KMS-11 (cell line): ENCODE measurements around the gene KCNJ10.
A peak's percentile ranks its signal among the peaks of the same experiment; 100 is the strongest.

Experiments
- H2AFZ ChIP-seq: fragments of 200-600 bp; sonication (generic); 2 replicates; pipeline ENCODE4 v1.6.1; 2016; ENCODE audit warnings: antibody characterized with exemption, mixed run types, low read depth
- H3K27ac ChIP-seq: fragments of 200-600 bp; sonication (generic); 2 replicates; pipeline ENCODE4 v1.6.1; 2016; ENCODE audit warnings: mild to moderate bottlenecking, mixed run types
- H3K27me3 ChIP-seq: fragments of 200-600 bp; sonication (generic); 2 replicates; pipeline ENCODE4 v1.6.1; 2017; ENCODE audit warnings: mild to moderate bottlenecking, low read depth, mixed run types, moderate library complexity; ENCODE audit not compliant: insufficient read depth
- H3K36me3 ChIP-seq: fragments of 200-600 bp; sonication (generic); 2 replicates; pipeline ENCODE4 v1.6.1; 2017; ENCODE audit warnings: mild to moderate bottlenecking, mixed run types; ENCODE audit not compliant: insufficient read depth
- H3K4me1 ChIP-seq: fragments of 200-600 bp; sonication (generic); 2 replicates; pipeline ENCODE4 v1.6.1; 2016; ENCODE audit warnings: mild to moderate bottlenecking, low read depth, mixed run types; ENCODE audit not compliant: poor library complexity, severe bottlenecking
- H3K4me2 ChIP-seq: fragments of 200-600 bp; sonication (generic); 2 replicates; pipeline ENCODE4 v1.7.0; 2016; ENCODE audit warnings: mild to moderate bottlenecking, mixed run types
- H3K4me3 ChIP-seq: fragments of 200-600 bp; sonication (generic); IDR thresholded peaks from 2 replicates; pipeline ENCODE4 v1.6.1; 2017; ENCODE audit warnings: low read depth, low read length, mixed read lengths; ENCODE audit not compliant: insufficient read depth
- H3K79me2 ChIP-seq: fragments of 200-600 bp; sonication (generic); 2 replicates; pipeline ENCODE4 v1.6.1; 2016; ENCODE audit warnings: low read depth, mixed run types; ENCODE audit not compliant: insufficient read depth
- H3K9ac ChIP-seq: fragments of 200-600 bp; sonication (generic); 2 replicates; pipeline ENCODE4 v1.6.1; 2016; ENCODE audit warnings: mild to moderate bottlenecking, mixed run types
- H4K20me1 ChIP-seq: fragments of 200-600 bp; sonication (generic); 2 replicates; pipeline ENCODE4 v1.6.1; 2016; ENCODE audit warnings: mild to moderate bottlenecking, mixed run types; ENCODE audit not compliant: insufficient read depth
- TF ChIP-seq, protein P1 (sequence below): fragments of 200-600 bp; sonication (generic); conservative IDR thresholded peaks from 2 replicates; pipeline ENCODE4 v1.6.1; 2017; ENCODE audit warnings: low read depth, mild to moderate bottlenecking, antibody characterized with exemption, low read length, moderate library complexity, mixed read lengths

The KCNJ10 gene

DNA sequence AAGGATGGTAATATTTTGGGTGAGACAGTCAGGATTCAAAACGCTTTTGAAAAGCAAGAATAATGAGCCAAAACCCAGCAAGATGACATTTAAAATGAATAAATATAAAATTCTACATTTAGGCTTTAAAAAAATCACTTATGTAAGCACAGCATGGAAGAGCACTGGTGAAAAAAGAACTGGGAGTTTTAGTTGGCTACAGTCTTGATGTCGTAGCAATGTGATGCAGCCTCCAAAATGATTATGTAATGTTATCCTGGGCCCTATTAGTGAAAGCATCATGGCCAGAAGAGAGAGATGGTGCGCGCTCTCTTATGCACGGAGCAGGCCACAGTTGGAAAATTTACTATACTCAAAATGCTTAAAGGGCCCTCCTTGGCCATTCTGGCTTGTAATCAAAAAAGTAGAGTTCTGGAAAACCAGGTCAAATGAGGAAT is 16.5 kb upstream of the KCNJ10 start:
- H3K27ac ChIP-seq = no peak overlapping the region
- H3K4me3 ChIP-seq = no peak overlapping the region
- H3K36me3 ChIP-seq = no peaks in the 10 kb centered on the region
- H3K79me2 ChIP-seq = no peaks in the 10 kb centered on the region
- H4K20me1 ChIP-seq = no peaks in the 10 kb centered on the region
- no peak overlapping the region for H3K4me2 ChIP-seq
- no peak overlapping the region for H3K9ac ChIP-seq
- H3K27me3 ChIP-seq = peaks cover 21% of the 10 kb centered on the region; the same call in 1 of the 2 replicates
- H3K4me1 ChIP-seq = no peaks in the 10 kb centered on the region
- H2AFZ ChIP-seq = no peak overlapping the region
- TF ChIP-seq, protein P1, sequence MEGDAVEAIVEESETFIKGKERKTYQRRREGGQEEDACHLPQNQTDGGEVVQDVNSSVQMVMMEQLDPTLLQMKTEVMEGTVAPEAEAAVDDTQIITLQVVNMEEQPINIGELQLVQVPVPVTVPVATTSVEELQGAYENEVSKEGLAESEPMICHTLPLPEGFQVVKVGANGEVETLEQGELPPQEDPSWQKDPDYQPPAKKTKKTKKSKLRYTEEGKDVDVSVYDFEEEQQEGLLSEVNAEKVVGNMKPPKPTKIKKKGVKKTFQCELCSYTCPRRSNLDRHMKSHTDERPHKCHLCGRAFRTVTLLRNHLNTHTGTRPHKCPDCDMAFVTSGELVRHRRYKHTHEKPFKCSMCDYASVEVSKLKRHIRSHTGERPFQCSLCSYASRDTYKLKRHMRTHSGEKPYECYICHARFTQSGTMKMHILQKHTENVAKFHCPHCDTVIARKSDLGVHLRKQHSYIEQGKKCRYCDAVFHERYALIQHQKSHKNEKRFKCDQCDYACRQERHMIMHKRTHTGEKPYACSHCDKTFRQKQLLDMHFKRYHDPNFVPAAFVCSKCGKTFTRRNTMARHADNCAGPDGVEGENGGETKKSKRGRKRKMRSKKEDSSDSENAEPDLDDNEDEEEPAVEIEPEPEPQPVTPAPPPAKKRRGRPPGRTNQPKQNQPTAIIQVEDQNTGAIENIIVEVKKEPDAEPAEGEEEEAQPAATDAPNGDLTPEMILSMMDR = no peak

DNA sequence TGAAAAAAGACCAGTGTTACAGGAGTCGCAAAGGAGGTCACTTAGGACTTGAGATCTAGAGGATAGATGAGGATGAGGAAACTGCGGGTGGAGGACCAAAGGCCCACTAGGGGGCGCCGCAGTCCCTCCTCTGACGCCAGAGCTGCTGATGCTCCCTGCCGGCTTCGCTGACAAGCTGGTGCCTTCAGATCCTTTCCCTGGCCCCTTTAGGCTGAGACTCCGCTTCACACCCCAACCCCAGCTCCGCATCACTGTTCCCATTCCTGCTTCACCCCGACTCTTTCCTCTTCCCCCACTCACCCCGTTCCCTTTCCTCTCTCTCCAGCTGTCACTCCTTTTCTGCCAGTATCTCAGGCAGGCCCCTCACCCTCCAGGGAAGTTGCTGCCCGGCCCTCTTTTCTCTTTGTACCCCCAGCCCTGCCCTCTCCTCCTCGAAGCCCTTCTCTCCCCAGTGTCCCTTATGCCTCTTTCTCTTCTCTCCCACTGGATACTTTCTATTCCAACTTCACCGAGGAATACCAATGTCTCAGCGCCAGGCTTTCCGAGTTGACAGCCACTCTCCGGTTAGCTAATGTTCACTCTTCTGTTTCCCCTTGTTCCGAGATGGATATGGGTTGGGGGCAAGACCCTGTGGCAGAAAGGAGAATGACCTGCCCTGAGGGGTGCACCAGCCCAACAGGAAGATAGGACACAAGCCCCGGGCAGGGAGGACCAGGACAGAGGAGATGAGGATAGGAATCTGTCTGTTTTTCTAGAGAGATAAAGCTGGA is 15.9 kb upstream of the KCNJ10 start:
- no peaks in the 10 kb centered on the region for H3K79me2 ChIP-seq
- no peak overlapping the region for H3K4me3 ChIP-seq
- no peak overlapping the region for H3K27ac ChIP-seq
- H3K9ac ChIP-seq = no peak overlapping the region
- peaks cover 5% of the 10 kb centered on the region for H3K4me1 ChIP-seq
- H2AFZ ChIP-seq = no peak overlapping the region
- no peaks in the 10 kb centered on the region for H3K36me3 ChIP-seq
- H3K4me2 ChIP-seq = no peak overlapping the region
- no peaks in the 10 kb centered on the region for H4K20me1 ChIP-seq
- peaks cover 26% of the 10 kb centered on the region; the same call in 1 of the 2 replicates for H3K27me3 ChIP-seq
- TF ChIP-seq, protein P1 = peak; percentile 99

DNA sequence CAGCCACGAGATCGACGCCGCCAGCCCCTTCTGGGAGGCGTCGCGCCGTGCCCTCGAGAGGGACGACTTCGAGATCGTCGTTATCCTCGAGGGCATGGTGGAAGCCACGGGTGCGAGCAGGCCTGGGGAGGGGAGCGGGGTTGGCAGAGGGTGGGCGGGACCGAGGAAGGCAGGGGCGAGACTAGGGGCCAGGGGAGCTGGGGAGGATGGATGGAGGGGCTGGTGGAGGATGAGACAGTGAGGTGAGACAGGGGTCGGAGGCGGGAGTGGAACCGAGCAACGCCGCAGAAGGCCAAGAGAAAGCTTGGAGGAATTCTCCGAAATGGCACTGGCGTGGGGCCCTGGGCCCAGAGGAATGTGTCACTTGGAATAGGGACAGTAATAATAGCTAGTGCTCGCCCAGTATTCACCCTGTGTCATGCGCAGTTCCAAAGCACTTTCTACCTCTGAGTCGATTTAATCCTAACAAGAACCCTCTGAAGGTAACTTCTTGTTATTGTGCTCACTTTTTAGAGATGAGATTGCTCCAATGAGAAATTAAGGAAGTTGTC is 14.9 kb upstream of the KCNJ10 start:
- TF ChIP-seq, protein P1 = no peak
- Histone ChIP-seq H2AFZ (no peak overlapping the region), H3K36me3 (no peaks in the 10 kb centered on the region), H3K4me3 (peak overlapping the region; percentile 24), H3K27me3 (peaks cover 36% of the 10 kb centered on the region; the same call in 1 of the 2 replicates), H4K20me1 (no peaks in the 10 kb centered on the region), H3K27ac (no peak overlapping the region), H3K9ac (no peak overlapping the region), H3K4me2 (no peak overlapping the region), H3K79me2 (no peaks in the 10 kb centered on the region), H3K4me1 (peaks cover 16% of the 10 kb centered on the region)

DNA sequence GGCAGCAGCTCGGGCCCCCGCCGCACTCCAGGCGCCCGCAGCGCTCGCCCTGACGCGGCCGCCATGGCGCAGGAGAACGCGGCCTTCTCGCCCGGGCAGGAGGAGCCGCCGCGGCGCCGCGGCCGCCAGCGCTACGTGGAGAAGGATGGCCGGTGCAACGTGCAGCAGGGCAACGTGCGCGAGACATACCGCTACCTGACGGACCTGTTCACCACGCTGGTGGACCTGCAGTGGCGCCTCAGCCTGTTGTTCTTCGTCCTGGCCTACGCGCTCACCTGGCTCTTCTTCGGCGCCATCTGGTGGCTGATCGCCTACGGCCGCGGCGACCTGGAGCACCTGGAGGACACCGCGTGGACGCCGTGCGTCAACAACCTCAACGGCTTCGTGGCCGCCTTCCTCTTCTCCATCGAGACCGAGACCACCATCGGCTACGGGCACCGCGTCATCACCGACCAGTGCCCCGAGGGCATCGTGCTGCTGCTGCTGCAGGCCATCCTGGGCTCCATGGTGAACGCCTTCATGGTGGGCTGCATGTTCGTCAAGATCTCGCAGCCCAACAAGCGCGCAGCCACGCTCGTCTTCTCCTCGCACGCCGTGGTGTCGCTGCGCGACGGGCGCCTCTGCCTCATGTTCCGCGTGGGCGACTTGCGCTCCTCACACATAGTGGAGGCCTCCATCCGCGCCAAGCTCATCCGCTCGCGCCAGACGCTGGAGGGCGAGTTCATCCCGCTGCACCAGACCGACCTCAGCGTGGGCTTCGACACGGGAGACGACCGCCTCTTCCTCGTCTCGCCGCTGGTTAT is 14.2 kb upstream of the KCNJ10 start:
- TF ChIP-seq, protein P1 = peak; percentile 87
- peak overlapping the region; percentile 4; the same call in 1 of the 2 replicates for H3K4me2 ChIP-seq

More for the DNA sequence above, 14.2 kb upstream of the KCNJ10 start:
- H2AFZ ChIP-seq = peak overlapping the region; percentile 33
- no peak overlapping the region for H3K9ac ChIP-seq
- no peak overlapping the region for H3K27ac ChIP-seq
- peaks cover 42% of the 10 kb centered on the region; the same call in 1 of the 2 replicates for H3K27me3 ChIP-seq
- H3K36me3 ChIP-seq = no peaks in the 10 kb centered on the region
- peak overlapping the region; percentile 61 for H3K4me3 ChIP-seq
- no peaks in the 10 kb centered on the region for H3K79me2 ChIP-seq
- H4K20me1 ChIP-seq = no peaks in the 10 kb centered on the region
- H3K4me1 ChIP-seq = peaks cover 18% of the 10 kb centered on the region
